HG03558 (cell line): ENCODE results near the gene AMFR.
A peak's percentile ranks its signal among the peaks of the same experiment; 100 is the strongest.

Experiments
- ATAC-seq: cut with Tn5 transposase; IDR thresholded peaks from one replicate; pipeline ENCODE4 v1.9.1; 2021; ENCODE audit warnings: moderate number of reproducible peaks; ENCODE audit not compliant: unreplicated experiment; ENCODE audit errors: extremely low read depth

Gene AMFR

DNA sequence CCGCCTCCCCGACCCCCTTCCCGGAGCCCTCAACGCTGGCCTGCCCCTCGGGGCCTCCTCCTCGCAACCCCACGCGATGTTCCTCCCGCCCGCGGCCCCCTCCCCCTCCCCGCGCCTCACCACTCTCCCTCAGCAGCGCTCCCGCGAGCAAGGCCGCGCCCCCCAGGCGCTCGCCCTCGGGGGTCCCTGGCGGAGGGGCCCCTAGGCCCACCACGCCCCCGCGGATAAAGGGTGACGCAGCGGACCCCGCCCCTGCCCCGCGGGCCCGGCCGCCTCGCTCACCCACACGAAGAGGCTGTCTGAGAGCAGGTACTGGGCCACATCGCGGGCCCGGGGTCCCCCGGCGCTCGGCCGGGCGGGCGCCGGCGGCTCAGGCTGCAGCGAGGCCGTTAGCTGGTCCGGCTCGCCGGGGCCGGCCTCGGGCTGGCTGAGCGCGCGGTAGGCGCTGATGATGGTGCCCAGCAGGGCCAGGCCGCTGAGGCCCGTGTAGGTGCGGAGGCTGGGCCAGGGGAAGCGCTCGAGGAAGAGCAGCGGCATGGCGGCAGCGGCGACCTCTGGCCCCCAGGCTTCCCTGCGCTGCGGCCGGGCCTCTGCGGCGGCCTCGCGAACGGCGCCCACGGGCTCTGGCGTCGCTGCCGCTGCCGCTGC lies 430 bp downstream of the AMFR start:
- peak; percentile 22 for ATAC-seq

DNA sequence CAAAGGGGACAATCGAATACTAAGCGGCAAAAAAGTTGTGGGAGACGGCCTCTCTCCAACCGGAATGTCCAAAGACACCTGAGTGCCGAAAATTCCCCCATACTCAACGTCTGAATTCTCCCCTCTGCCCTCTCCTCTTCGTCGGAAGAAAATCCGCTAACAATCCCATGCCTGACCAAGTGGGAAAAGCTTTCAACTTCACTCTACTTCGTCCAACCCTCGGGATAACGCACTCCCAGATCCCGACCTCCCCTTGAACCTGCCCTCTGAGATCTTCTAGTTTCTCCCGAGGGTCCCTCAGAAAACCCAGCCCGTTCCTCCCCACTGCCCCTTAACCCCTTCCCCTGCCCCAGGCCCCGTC lies 961 bp downstream of the AMFR start:
- ATAC-seq, result no peak

DNA sequence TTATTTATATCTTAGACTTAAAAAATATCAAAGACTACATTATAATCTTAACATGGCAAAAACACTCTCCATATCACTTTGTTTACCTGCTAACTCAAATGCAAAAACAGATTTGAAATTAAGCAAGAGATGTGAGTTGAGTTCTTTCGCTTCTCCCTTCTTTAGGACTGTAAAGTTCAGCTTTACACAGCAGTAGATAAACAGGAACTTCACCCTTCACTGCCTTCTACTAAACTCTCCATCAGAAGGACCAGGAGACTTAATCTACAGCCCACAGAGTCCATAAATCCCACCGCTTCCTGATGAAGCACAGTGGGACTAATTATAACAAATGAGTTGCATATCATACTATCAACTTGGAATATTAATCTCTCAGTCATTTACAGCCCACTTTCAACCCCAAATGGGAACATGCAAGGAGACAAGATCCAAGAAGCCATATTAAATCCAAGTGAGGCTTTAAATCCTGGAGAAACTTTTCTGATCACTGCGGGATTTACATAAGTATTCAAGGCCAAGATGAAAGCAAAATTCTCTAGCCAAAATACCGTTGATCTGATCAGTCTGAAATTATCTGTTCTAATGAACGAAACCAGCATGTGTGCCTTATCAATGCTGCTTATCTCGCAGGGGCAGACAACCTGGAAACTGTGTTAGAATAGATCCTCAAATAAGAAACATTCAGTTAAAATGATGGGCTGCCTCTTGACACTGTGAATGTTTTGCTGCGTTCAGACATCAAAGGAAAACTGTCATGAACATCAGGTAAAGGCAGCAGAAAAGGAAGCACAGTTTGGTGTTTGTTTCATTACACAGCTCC lies 1.6 kb downstream of the AMFR start:
- ATAC-seq, result no peak

DNA sequence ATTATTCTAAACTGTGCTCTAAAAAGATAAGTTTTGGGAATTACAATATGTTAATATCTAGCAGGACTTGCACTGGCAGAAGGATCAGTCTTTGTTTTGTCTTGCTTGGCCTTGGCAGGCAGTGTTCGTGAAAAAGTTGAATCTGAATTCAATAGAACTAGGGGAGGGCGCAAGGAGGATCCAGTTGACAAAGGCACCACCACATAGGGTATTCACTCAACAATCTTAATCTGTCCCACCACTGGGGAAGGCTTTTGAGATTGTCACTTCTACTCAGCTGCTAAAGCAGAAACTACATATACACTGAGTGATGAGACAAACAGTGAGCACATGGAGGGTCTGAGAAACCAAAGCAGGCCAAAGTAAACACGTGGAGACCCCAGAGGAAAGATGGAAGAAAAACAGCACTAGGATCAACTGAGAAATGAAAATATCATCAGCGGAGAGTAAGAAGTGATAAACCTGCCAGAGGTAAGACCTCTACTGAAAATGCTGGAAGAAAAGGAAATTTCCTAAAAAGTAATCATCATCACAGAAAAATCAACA lies 2.4 kb downstream of the AMFR start:
- ATAC-seq, result no peak

DNA sequence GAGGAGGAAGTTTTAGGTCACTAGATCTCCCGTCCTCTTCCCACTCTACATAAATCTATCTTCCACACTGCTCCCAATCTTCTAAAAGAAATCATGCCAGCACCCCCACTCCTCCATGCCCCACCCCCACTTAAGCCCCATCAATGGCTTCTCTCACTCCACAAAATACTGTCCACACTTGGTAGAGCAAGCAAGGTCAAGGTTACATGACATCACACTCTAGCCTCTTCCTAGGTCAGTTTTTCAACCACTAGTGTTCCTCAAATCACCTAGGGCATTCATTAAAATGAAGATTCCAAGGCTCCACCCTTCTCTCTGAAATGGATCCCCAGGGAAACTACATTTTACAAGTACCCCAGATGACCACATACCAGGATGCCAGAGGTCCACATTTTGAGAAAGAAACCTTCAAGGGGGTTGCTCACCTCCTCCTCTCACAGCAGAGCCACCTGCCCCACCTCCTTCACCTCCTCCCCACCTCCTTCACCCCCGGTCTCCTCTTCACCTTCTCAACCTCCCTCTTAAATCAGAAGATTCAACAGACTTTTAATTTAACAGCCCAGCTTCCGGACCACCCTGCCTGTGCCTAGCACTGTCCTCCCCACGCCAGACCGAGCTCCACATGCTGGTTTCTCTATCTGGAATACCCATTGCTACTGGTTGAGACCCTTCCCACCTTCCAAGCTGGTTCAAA lies 3.2 kb downstream of the AMFR start:
- ATAC-seq, result no peak

DNA sequence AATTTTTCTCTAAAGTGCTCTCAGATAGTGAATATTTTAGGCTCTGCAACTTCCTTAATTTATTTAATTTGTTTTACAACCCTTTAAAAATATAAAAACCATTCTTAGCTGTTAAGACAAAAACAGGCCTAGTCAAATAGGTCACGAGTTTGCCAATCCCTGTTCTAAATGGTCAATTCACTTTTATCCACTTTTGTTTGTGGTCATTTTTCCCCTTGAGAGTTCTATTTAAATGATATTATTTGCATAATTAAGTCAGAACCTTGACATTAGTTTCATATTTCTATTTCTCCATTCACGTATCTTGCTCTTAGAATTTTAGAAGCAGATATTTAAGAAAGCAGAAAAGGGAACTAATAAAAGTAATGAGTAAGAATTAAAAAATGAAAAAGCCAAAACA lies 4.0 kb downstream of the AMFR start:
- ATAC-seq, result no peak

DNA sequence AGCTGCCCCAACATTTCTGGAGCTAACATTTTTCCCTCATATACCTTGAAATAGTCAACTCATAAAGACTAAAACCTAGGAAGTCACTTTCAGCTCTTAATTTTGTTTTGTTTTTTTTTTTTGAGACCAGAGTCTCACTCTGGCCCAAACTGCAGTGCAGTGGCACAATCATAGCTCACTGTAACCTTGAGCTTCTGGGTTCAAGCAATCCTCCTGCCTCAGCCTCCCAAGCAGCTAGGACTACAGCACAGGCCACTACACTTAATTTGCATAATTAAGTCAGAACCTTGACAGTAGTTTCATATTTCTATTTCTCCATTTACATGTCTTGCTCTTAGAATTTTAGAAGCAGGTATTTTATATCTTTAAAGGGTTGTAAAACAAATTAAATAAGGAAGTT lies 4.7 kb downstream of the AMFR start:
- ATAC-seq, result no peak

DNA sequence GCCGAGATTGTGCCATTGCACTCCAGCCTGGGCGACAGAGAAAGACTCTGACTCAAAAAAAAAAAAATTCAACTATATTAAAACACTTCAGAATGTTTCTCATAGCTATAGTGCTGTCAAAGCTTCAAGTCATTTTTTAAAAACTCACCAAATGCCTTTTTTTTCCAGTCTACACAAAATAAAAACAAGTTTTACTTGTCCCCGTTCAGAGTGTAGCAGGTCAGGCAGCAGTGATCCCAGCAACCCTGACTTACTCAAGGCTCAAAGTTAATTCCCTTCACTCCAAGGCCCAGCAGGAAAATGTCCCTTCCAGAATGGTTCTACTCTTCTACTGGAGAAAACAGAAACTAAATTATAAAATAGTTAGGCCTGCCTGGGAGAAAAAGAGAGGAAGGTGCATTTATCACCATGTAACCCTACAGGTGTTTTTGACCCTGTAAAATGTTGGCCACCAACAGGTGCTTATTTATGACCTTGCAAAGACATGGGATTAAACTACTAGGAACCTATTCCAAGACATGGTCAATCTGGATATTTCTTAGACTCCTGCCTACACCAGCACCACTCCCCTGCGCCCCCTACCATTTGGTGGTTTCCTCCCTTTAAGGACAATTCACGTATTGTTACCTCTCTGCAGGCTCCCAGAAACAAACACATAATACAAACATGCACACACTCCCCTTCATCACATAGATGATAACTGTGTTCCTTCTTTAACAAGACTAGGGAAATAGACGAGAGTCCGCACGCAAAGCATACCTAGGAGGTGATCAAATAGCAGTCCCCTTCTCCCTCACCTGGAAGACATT lies 5.4 kb downstream of the AMFR start:
- ATAC-seq, result no peak

DNA sequence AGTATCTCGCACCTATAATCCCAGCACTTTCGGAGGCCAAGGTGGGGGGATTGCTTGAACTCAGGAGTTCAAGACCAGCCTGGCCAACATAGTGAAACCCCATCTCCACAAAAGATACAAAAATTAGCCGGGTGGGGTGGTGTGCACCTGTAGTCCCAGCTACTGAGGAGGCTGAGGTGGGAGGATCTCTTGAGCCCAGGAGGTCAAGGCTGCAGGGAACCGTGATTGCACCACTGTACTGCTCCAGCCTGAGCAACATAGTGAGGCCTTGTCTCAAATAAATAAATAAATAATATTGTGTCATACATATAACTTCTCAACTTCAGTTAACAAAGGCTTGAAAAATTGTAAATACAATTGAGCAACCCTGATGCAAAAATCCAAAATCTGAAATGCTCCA lies 8.2 kb downstream of the AMFR start:
- no peak for ATAC-seq

DNA sequence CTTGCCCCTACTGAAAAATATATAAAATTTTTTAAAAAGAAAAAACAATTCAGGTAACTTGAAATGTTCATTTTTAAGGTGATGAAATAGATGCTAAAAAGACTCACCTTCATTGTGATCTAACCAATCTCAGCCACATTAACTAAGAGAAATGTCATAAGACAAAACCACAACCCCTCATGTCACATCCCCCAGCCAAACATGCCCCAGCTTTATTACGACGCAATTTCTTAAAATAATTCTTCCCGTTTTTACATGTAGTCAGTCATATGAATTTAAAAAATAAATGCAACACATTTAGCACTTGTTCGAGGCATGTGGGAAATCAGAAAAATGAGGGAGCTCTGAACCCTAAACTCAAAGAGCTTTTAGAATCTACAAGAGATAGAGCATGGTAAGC lies 9.5 kb downstream of the AMFR start:
- ATAC-seq, result no peak

DNA sequence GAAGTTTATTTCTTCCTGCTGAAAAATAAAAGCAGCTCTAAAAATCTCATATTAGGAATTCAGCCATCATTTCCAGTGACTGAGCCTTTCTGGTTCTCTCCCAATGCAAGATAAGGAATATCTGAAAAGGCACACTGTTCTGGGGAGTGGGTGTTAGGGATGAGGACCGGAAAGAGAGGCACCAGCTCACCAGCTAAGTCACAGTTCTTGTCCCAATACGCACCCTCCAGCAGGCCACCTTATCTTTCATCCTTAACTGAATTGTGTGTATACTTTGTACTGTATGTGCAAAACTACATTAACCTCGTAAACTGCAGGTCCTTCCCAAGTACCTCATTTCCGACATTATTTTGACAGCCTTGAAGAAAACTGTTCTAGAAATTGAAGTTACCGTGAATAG lies 11.0 kb downstream of the AMFR start:
- ATAC-seq, result no peak

DNA sequence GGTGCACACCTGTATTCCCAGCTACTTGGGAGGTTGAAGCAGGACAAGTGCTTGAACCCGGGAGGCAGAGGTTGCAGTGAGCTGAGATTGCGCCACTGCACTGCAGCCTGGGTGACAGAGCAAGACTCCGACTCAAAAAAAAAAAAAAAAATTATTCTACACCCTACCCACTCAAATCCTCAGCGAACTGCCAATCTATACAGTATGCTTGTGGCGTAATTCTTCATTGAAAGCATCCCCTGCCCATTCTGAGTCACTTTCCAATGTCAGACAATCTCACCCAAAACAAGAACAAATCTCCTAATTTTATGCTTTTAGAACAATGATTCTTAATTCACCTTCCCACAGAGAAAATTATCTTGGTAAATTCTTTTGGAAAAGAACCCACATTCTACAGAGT lies 12.0 kb downstream of the AMFR start:
- ATAC-seq, result no peak

DNA sequence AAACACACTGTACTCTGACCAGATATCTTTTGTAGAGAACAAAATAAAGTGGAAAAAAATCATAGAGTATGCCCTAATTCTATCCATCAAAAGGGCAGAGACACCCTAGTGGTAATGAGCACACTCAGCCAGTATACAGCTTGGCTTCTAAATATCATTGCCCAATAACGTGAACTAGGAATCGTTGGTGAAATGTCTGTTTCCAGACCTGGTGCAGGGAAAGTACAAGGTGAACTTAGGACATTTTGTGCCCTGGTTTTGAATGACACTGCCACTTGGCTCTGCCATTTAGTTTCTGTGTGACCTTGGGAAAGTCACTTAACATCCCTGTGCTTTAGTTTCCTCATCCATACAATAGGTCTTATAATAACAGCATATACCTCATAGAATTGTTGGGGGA lies 13.7 kb downstream of the AMFR start:
- no peak for ATAC-seq

DNA sequence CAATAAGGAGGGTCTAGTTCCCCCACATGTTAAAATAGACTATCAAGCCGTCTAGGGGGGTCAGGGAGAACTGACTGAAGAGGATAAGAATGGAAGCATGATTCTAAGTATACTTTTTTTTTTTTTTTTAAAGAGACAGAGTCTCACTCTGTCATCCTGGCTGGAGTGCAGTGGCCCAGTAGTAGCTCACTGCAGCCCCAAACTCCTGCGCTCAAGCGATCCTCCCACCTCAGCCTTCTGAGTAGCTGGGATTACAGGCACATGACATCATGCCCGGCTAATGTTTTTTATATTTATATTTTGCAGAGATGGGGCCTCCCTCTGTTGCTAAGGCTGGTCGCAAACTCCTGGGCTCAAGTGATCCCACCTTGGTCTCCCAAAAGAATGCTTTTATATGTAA lies 14.2 kb downstream of the AMFR start:
- ATAC-seq, result no peak

DNA sequence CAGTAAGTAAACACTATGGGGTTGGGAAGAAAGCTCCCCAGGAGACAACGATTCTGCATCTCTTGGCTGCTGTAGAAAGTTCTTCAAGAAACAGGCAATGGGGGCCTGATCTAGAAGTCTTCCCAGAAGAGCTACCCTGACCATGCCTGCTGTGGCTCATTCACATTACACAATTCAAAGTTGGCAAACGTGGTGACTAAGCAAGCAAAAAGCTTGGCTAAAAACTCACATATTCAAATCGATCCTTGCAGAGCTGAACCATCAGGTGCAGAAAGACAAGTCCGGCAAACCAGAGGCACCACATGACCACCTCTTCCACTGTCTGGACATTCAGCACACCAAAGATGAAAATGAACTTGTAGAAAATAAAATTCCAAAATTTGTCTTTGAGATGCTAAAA lies 16.1 kb downstream of the AMFR start:
- no peak for ATAC-seq

DNA sequence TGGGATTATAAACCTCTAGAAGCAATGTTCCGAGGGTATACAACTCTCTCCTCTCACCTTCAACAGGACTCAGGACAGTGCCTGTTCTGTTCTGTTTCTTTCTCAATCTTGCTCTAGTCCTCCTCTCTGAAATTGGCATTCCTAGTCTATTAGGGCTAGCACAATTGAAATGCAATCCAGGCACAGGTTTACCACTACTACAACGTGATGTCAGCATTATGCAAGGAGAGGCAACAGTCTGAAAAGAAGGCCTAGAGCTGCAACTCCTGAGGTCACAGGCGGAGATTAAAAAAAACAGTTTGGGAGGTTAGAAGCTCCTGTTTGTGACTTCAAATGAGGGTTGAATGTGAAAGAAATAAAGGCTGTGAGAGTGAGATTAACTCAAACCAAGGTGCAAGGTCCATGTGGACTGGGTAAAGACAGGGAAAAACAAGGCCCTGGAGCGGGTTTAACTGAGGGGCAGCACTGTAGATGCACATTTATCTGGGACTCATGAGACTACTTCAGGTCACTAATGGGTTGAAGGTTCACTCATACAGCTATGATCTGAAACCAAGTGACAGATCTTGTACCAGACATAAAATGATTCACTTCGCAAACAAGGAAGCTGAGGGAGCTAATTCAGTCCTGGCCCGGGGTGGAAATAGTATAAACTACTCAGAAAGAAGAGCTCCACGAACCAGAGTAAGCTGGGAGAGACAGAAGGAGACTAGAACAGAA lies 16.8 kb downstream of the AMFR start:
- no peak for ATAC-seq

DNA sequence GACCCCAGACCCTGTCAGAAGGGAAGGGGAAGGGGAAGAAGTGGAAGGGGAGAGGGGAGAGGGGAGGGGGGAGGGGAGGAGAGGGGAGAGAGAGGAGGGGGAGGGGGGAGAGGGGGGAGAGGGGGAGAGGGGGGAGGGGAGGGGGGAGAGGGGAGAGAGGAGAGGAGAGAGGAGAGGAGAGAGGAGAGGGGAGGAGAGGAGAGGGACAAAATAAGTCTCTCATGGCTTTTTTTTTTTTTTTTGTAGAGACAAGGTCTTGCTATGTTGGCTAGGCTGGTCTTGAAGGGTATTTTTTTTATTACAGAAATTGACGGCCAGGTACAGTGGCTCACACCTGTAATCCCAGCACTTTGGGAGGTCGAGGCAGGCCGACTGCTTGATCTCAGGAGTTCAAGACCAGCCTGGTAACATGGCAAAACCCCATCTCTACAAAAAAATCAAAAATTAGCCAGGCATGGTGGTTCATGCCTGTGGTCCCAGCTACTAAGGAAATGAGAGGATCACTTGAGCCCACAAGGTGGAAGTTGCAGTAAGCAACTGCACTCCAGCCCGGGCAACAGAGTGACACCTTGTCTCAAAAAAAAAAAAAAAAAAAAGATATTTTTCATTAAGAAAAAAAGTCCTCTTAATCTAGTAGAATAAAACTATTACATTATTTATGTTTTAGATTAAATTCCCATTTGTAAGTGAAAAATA lies 19.2 kb downstream of the AMFR start:
- ATAC-seq, result no peak

DNA sequence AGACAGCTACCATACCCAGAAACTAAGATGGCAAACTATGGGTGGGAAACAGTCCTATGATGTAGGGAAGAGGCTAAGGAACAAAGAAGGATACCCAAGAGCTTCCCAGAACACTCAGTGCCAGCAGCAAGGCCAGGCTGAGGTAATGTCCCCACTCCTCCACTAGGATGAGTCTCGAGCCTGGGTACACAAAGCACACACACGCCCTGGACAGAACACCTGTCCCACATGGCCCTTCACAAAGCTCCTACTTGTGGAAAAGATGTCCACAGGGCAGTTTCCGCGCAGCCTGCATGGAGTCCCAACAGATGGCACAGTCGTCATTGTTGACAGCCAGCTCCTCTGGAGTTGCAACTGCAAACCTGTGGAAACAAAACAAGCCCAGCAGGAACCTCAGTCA lies 23.9 kb downstream of the AMFR start:
- ATAC-seq, result no peak

DNA sequence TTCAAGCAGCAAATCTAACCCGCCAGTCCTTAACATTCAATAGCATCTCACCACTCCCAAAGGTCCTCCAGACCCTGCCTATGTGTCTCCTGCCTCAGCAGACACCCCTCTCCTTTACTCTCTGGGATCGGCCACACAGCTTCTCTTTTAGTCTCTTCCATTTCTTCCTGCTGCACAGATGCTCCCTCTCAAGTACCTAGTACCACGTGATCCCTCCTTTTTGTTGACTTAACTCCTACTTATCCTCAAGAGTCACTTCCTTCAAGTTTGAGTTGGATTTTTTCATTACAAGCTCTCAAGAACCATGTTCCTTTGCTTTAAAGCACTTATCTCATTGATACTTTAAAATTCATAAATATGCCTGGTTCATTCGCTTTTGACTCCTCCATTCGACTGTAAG lies 24.9 kb downstream of the AMFR start:
- ATAC-seq, result no peak
